HFFc6 (cell line): ENCODE data around the gene PANK1. TPM values are rescaled to one million over a fixed set of nuclear protein-coding genes. Genes with fewer than 3 reads are reported as not detected.
A peak's percentile ranks its signal among the peaks of the same experiment; 100 is the strongest.

Experiments
- DNase-seq: peaks from one replicate; pipeline ENCODE4 v3.0.0-alpha.2; 2018
- H3K27ac Mint-ChIP-seq: 2 replicates; pipeline ENCODE4 v1.8.0; 2020; ENCODE audit warnings: mild to moderate bottlenecking, mixed read lengths
- H3K27me3 Mint-ChIP-seq: 2 replicates; pipeline ENCODE4 v1.8.0; 2021; ENCODE audit warnings: mild to moderate bottlenecking, moderate library complexity, mixed read lengths; ENCODE audit not compliant: insufficient read depth
- H3K36me3 Mint-ChIP-seq: 2 replicates; pipeline ENCODE4 v1.8.0; 2021; ENCODE audit warnings: low read depth, mixed read lengths
- H3K4me1 Mint-ChIP-seq: 2 replicates; pipeline ENCODE4 v1.8.0; 2020; ENCODE audit warnings: low read depth, mixed read lengths
- H3K4me3 Mint-ChIP-seq: 2 replicates; pipeline ENCODE4 v1.8.0; 2020; ENCODE audit warnings: mild to moderate bottlenecking, moderate library complexity, mixed read lengths
- H3K9me3 Mint-ChIP-seq: 2 replicates; pipeline ENCODE4 v1.8.0; 2020; ENCODE audit warnings: mild to moderate bottlenecking, mixed read lengths
- CTCF ChIP-seq: fragments of 200-600 bp; sonication (generic); IDR thresholded peaks from 2 replicates; pipeline ENCODE4 v1.5.0; 2021; ENCODE audit warnings: antibody characterized with exemption, mild to moderate bottlenecking
- total RNA-seq, 6 experiments: library from RNA; stranded (reverse); fragmentation: NEBNext Ultra II Directional; extraction: Animal tissue kit (Norgen Biotek cat#: 25700); gene quantifications; 2 replicates in 1 of 6; 3 replicates in 5 of 6; pipeline ENCODE4 v1.2.3, GENCODE V29; 2021

Gene PANK1
- total RNA-seq, 6 experiments from 2014 or later: 3.8 to 4.7 (median 4.3) TPM

- Mint-ChIP-seq H3K9me3 (no peaks in the 10 kb centered on the region), H3K27me3 (peaks cover 1% of the 10 kb centered on the region; the same call in 1 of the 2 replicates), H3K4me1 (peaks cover 32% of the 10 kb centered on the region), H3K4me3 (no peak overlapping the region), H3K36me3 (no peaks in the 10 kb centered on the region), H3K27ac (no peak overlapping the region; the same call in 1 of the 2 replicates)
- TF ChIP-seq CTCF: no peak
- no peak for DNase-seq
Observed at GRCh38 chr10:89566095-89566950, 78.7 kb downstream of the PANK1 start.

- peaks cover 32% of the 10 kb centered on the region for H3K4me1 Mint-ChIP-seq
Observed at GRCh38 chr10:89565180-89565579, 79.9 kb downstream of the PANK1 start.

GRCh38 chr10:89563861-89564478 is 81.1 kb downstream of the PANK1 start:
- peak; percentile 38 for DNase-seq
- Mint-ChIP-seq H3K9me3 (no peaks in the 10 kb centered on the region), H3K27me3 (peaks cover 1% of the 10 kb centered on the region; the same call in 1 of the 2 replicates), H3K36me3 (no peaks in the 10 kb centered on the region), H3K4me3 (no peak overlapping the region), H3K27ac (no peak overlapping the region), H3K4me1 (peaks cover 32% of the 10 kb centered on the region)
- peak; percentile 93 for TF ChIP-seq CTCF

More at GRCh38 chr10:89565180-89565579, 79.9 kb downstream of the PANK1 start:
- DNase-seq: no peak
- Mint-ChIP-seq H3K4me3 (no peak overlapping the region), H3K27me3 (peaks cover 1% of the 10 kb centered on the region; the same call in 1 of the 2 replicates), H3K27ac (no peak overlapping the region), H3K36me3 (no peaks in the 10 kb centered on the region), H3K9me3 (no peaks in the 10 kb centered on the region)
- no peak for TF ChIP-seq CTCF

GRCh38 chr10:89563311-89563710 is 81.7 kb downstream of the PANK1 start:
- Mint-ChIP-seq H3K9me3 (no peaks in the 10 kb centered on the region), H3K27ac (no peak overlapping the region), H3K4me3 (no peak overlapping the region), H3K27me3 (peaks cover 6% of the 10 kb centered on the region; the same call in 1 of the 2 replicates), H3K36me3 (no peaks in the 10 kb centered on the region), H3K4me1 (peaks cover 30% of the 10 kb centered on the region)
- no peak for TF ChIP-seq CTCF
- DNase-seq: no peak

- Mint-ChIP-seq H3K27me3 (peaks cover 7% of the 10 kb centered on the region), H3K9me3 (no peaks in the 10 kb centered on the region), H3K36me3 (no peaks in the 10 kb centered on the region), H3K27ac (no peak overlapping the region), H3K4me1 (peaks cover 26% of the 10 kb centered on the region), H3K4me3 (no peak overlapping the region)
- TF ChIP-seq CTCF: no peak
- DNase-seq: no peak
Observed at GRCh38 chr10:89556600-89556999, 88.4 kb downstream of the PANK1 start.
